GM23248 (cell line): ENCODE measurements around the gene PLAGL2. TPM values are rescaled to one million over a fixed set of nuclear protein-coding genes. Genes with fewer than 3 reads are reported as not detected.

Source experiments
- DNase-seq: peaks from one replicate; pipeline ENCODE4 v3.0.0-alpha.2; 2015
- H2AFZ ChIP-seq: fragments of 200-600 bp; sonication (generic); 2 replicates; pipeline ENCODE4 v1.6.1; 2016; ENCODE audit warnings: antibody characterized with exemption
- H3F3A ChIP-seq: fragments of 200-600 bp; sonication (generic); 2 replicates; pipeline ENCODE4 v1.6.1; 2016; ENCODE audit warnings: mild to moderate bottlenecking, antibody characterized with exemption, mixed run types; ENCODE audit not compliant: insufficient read depth
- H3K27ac ChIP-seq: fragments of 200-600 bp; sonication (generic); 2 replicates; pipeline ENCODE4 v1.5.1; 2016; ENCODE audit warnings: mild to moderate bottlenecking
- H3K27me3 ChIP-seq: fragments of 200-600 bp; sonication (generic); replicated peaks from 2 replicates; pipeline ENCODE4 v1.6.1; 2016; ENCODE audit warnings: mild to moderate bottlenecking; ENCODE audit not compliant: insufficient read depth
- H3K36me3 ChIP-seq: fragments of 200-600 bp; sonication (generic); 2 replicates; pipeline ENCODE4 v1.6.1; 2016; ENCODE audit warnings: low read depth, mild to moderate bottlenecking
- H3K4me1 ChIP-seq: fragments of 200-600 bp; sonication (generic); 2 replicates; pipeline ENCODE4 v1.6.1; 2016; ENCODE audit warnings: mild to moderate bottlenecking; ENCODE audit not compliant: insufficient read depth
- H3K4me2 ChIP-seq: fragments of 200-600 bp; sonication (generic); one replicate; pipeline ENCODE4 v1.6.1; 2016; ENCODE audit warnings: mild to moderate bottlenecking; ENCODE audit not compliant: unreplicated experiment
- H3K4me3 ChIP-seq: fragments of 200-600 bp; sonication (generic); 2 replicates; pipeline ENCODE4 v1.5.1; 2016; ENCODE audit warnings: mild to moderate bottlenecking
- H3K79me2 ChIP-seq: fragments of 200-600 bp; sonication (generic); 2 replicates; pipeline ENCODE4 v1.6.1; 2016; ENCODE audit warnings: mild to moderate bottlenecking; ENCODE audit not compliant: insufficient read depth
- H3K9ac ChIP-seq: fragments of 200-600 bp; sonication (generic); 2 replicates; pipeline ENCODE4 v1.6.1; 2016; ENCODE audit warnings: mild to moderate bottlenecking
- H3K9me2 ChIP-seq: fragments of 200-600 bp; sonication (generic); 2 replicates; pipeline ENCODE4 v1.6.1; 2016; ENCODE audit warnings: mixed run types, mild to moderate bottlenecking, moderate library complexity; ENCODE audit not compliant: insufficient read depth
- H3K9me3 ChIP-seq: fragments of 200-600 bp; sonication (generic); one replicate; pipeline ENCODE4 v1.6.1; 2017; ENCODE audit warnings: low read depth
- H4K20me1 ChIP-seq: fragments of 200-600 bp; sonication (generic); 2 replicates; pipeline ENCODE4 v1.6.0; 2016; ENCODE audit not compliant: insufficient read depth
- EZH2 ChIP-seq: fragments of 200-600 bp; sonication (generic); IDR thresholded peaks from 2 replicates; pipeline ENCODE4 v1.6.1; 2018; ENCODE audit warnings: antibody characterized with exemption, mild to moderate bottlenecking; ENCODE audit not compliant: insufficient read depth, poor library complexity, severe bottlenecking
- EZH2phosphoT487 ChIP-seq: fragments of 200-600 bp; sonication (generic); IDR thresholded peaks from 2 replicates; pipeline ENCODE4 v1.6.1; 2018; ENCODE audit warnings: antibody characterized with exemption, moderate library complexity, mild to moderate bottlenecking, low read depth; ENCODE audit not compliant: insufficient read depth
- WGBS, 2 experiments: methylation state at CpG; one replicate each; pipeline ENCODE4 v1.1.6; 2015 to 2017; ENCODE audit warnings: low lambda C conversion rate in 2 of 2, low coverage in 1 of 2; ENCODE audit errors: missing lambda C conversion rate in 2 of 2; 5-methylcytosine and 5-hydroxymethylcytosine counted together
- in situ Hi-C: fragments of 300-500 bp; cut with MboI; formaldehyde crosslinking; loops from 2 replicates; pipeline ENCODE4 v1.15.0; 2020
- microRNA counts: library from miRNA; unstranded; fragments of <30 nt; microRNA quantifications from one replicate; lab custom pipeline; 2016
- polyA plus RNA-seq: library from polyadenylated mRNA; unstranded; fragments of >200 nt; fragmentation: Nextera tagmentation; extraction: Ambion mirVana; gene quantifications from 2 replicates; pipeline ENCODE4 v1.2.1, GENCODE V29; 2016
- total RNA-seq: library from RNA; depleted of rRNA; stranded (reverse); fragments of >200 nt; shearing (Covaris generic); gene quantifications from 2 replicates; pipeline ENCODE4 v1.2.3, GENCODE V29; 2014; rRNA removed

PLAGL2 gene
- total and polyA plus RNA-seq, 2 experiments from 2014 or later, result 2.1 to 4.1 TPM

GRCh38 chr20:32144898-32145662, 62.5 kb downstream of the PLAGL2 start:
- no peaks in the 10 kb centered on the region for H3K27me3 ChIP-seq
- 92 to 95% methylated on average over 8 of the region's 8 CpGs for WGBS, 2 experiments
- H3K27ac ChIP-seq, result no peak overlapping the region
- peaks cover 34% of the 10 kb centered on the region for H3K36me3 ChIP-seq
- TF ChIP-seq EZH2phosphoT487 (no peak), EZH2 (no peak)
- H3K4me1 ChIP-seq, result no peaks in the 10 kb centered on the region
- no peaks in the 10 kb centered on the region for H3K9me3 ChIP-seq
- H3K4me2 ChIP-seq, result no peak overlapping the region
- H3K9me2 ChIP-seq, result no peaks in the 10 kb centered on the region
- no peaks in the 10 kb centered on the region for H3F3A ChIP-seq
- H3K79me2 ChIP-seq, result no peaks in the 10 kb centered on the region
- H3K9ac ChIP-seq, result no peak overlapping the region
- no peak overlapping the region for H2AFZ ChIP-seq
- in situ Hi-C loops, result no loop called here
- H3K4me3 ChIP-seq, result no peak overlapping the region
- DNase-seq, result no peak
- no peaks in the 10 kb centered on the region for H4K20me1 ChIP-seq

- Histone ChIP-seq H3K36me3 (peaks cover 32% of the 10 kb centered on the region), H3K79me2 (peaks cover 4% of the 10 kb centered on the region; the same call in 1 of the 2 replicates), H3K4me1 (no peaks in the 10 kb centered on the region), H3F3A (no peaks in the 10 kb centered on the region), H3K9me3 (no peaks in the 10 kb centered on the region), H3K4me3 (no peak overlapping the region), H3K9me2 (no peaks in the 10 kb centered on the region), H3K27me3 (no peaks in the 10 kb centered on the region), H4K20me1 (no peaks in the 10 kb centered on the region), H3K27ac (no peak overlapping the region), H3K9ac (no peak overlapping the region), H2AFZ (no peak overlapping the region), H3K4me2 (no peak overlapping the region)
- TF ChIP-seq EZH2 (no peak), EZH2phosphoT487 (no peak)
- no peak for DNase-seq
- WGBS, 2 experiments, result 92 to 97% methylated on average over 13 to 15 of the region's 15 CpGs
- in situ Hi-C loops, result no loop called here
Observed at GRCh38 chr20:32142991-32143390, 64.6 kb downstream of the PLAGL2 start.

MicroRNAs encoded within 50 kb of the gene (microRNA counts, 767-probe panel; counts per million panel counts)
- microRNA hsa-miR-1825 (lab: Ali Mortazavi, UCI), result 447 counts per million, percentile 86 among the panel's probes with 10 or more counts

Other genes with a start within 250 kb of the PLAGL2 start
- not detected in 2 replicates for gene XKR7, start 239.6 kb downstream of the PLAGL2 start, total RNA-seq
- not detected in 2 replicates for gene XKR7, start 239.6 kb downstream of the PLAGL2 start, polyA plus RNA-seq
- not detected in 2 replicates for gene CCM2L, start 197.3 kb downstream of the PLAGL2 start, total RNA-seq
- gene CCM2L, start 197.3 kb downstream of the PLAGL2 start, polyA plus RNA-seq, result not detected in 2 replicates
- gene HCK, start 155.5 kb downstream of the PLAGL2 start, total RNA-seq, result not detected in 2 replicates
- not detected in 2 replicates for gene HCK, start 155.5 kb downstream of the PLAGL2 start, polyA plus RNA-seq
- 40.3 and 41.3 TPM in 2 replicates for gene TM9SF4, start 98.0 kb downstream of the PLAGL2 start, total RNA-seq
- 35.2 and 38.6 TPM in 2 replicates for gene TM9SF4, start 98.0 kb downstream of the PLAGL2 start, polyA plus RNA-seq
- gene POFUT1, start 137 bp upstream of the PLAGL2 start, total RNA-seq, result 54.1 and 78.4 TPM in 2 replicates
- gene POFUT1, start 137 bp upstream of the PLAGL2 start, polyA plus RNA-seq, result 32.5 and 35.4 TPM in 2 replicates
- gene KIF3B, start 69.9 kb upstream of the PLAGL2 start, total RNA-seq, result 25.9 and 28.3 TPM in 2 replicates
- 8.4 and 8.8 TPM in 2 replicates for gene KIF3B, start 69.9 kb upstream of the PLAGL2 start, polyA plus RNA-seq
- gene ASXL1, start 150.6 kb upstream of the PLAGL2 start, total RNA-seq, result 38.8 and 39.9 TPM in 2 replicates
- gene ASXL1, start 150.6 kb upstream of the PLAGL2 start, polyA plus RNA-seq, result 13.8 and 18.7 TPM in 2 replicates